Keratinocyte (primary cell): ENCODE data around the gene DIP2C. TPM values are rescaled to one million over a fixed set of nuclear protein-coding genes. Genes with fewer than 3 reads are reported as not detected.

Source experiments
- DNase-seq: peaks from one replicate; pipeline ENCODE4 v3.0.0-alpha.2; 2011; ENCODE audit warnings: low read depth, missing footprints, low spot score
- FAIRE-seq: peaks from 2 replicates; lab custom pipeline; 2011; peaks lifted over from hg19 to GRCh38; lab: Jason Lieb, UNC
- H2AFZ ChIP-seq: 2 replicates; pipeline ENCODE4 v1.6.0; 2012; ENCODE audit warnings: low read length, control low read depth, inconsistent platforms; ENCODE audit not compliant: control insufficient read depth
- H3K27ac ChIP-seq: 2 replicates; pipeline ENCODE4 v1.5.1; 2011; ENCODE audit warnings: low read length; ENCODE audit not compliant: control insufficient read depth, insufficient read depth
- H3K27me3 ChIP-seq: 3 replicates; pipeline ENCODE4 v1.6.0; 2011; ENCODE audit warnings: low read length; ENCODE audit not compliant: control insufficient read depth, insufficient read depth; ENCODE audit errors: extremely low read depth
- H3K36me3 ChIP-seq, 2 experiments: 2 replicates in 1 of 2; 3 replicates in 1 of 2; pipeline ENCODE4 v1.5.1; 2011; ENCODE audit warnings: low read length in 2 of 2, mild to moderate bottlenecking in 1 of 2; ENCODE audit not compliant: control insufficient read depth in 2 of 2, insufficient read depth in 2 of 2; ENCODE audit errors: extremely low read depth in 1 of 2
- H3K4me1 ChIP-seq: 3 replicates; pipeline ENCODE4 v1.5.1; 2011; ENCODE audit warnings: low read length; ENCODE audit not compliant: control insufficient read depth, insufficient read depth; ENCODE audit errors: extremely low read depth
- H3K4me2 ChIP-seq: 3 replicates; pipeline ENCODE4 v1.6.0; 2011; ENCODE audit warnings: low read depth, low read length; ENCODE audit not compliant: control insufficient read depth, insufficient read depth; ENCODE audit errors: extremely low read depth
- H3K4me3 ChIP-seq, 3 experiments: fragments of 200-600 bp in 1 of 3; sonication (generic) in 1 of 3; 2 replicates in 2 of 3; 3 replicates in 1 of 3; pipeline ENCODE4 v1.5.1; 2011 to 2016; ENCODE audit warnings: low read length in 3 of 3, mild to moderate bottlenecking in 3 of 3, control low read depth in 2 of 3, inconsistent platforms in 1 of 3, low read depth in 1 of 3, mixed read lengths in 1 of 3, mixed run types in 1 of 3, moderate library complexity in 1 of 3; ENCODE audit not compliant: control insufficient read depth in 2 of 3, insufficient read depth in 2 of 3; ENCODE audit errors: extremely low read depth in 1 of 3
- H3K79me2 ChIP-seq: 2 replicates; pipeline ENCODE4 v1.6.0; 2012; ENCODE audit warnings: low read length; ENCODE audit not compliant: control insufficient read depth, insufficient read depth
- H3K9ac ChIP-seq: 3 replicates; pipeline ENCODE4 v1.6.0; 2011; ENCODE audit warnings: low read length; ENCODE audit not compliant: control insufficient read depth, insufficient read depth; ENCODE audit errors: extremely low read depth
- H3K9me1 ChIP-seq: 3 replicates; pipeline ENCODE4 v1.6.0; 2011; ENCODE audit warnings: low read length; ENCODE audit not compliant: control insufficient read depth, insufficient read depth; ENCODE audit errors: extremely low read depth
- H3K9me3 ChIP-seq: 2 replicates; pipeline ENCODE4 v1.5.1; 2012; ENCODE audit warnings: low read depth, low read length; ENCODE audit not compliant: control insufficient read depth
- H4K20me1 ChIP-seq: 3 replicates; pipeline ENCODE4 v1.6.0; 2011; ENCODE audit warnings: low read length; ENCODE audit not compliant: control insufficient read depth, insufficient read depth; ENCODE audit errors: extremely low read depth
- EZH2 ChIP-seq: IDR thresholded peaks from one replicate; pipeline ENCODE4 v1.6.1; 2012; ENCODE audit warnings: inconsistent platforms, mild to moderate bottlenecking, low read length, moderate library complexity
- dilution Hi-C: fragments of 300-500 bp; cut with MboI; formaldehyde crosslinking; loops from one replicate; pipeline ENCODE4 v1.7.0; 2020; ENCODE audit warnings: low sequenced_read_pairs; ENCODE audit not compliant: extremely low pct_ligation_motif_present
- polyA plus RNA-seq, 5 experiments: library from polyadenylated mRNA; depleted of rRNA in 3 of 5; stranded (reverse) in 3 of 5; stranded (forward) in 1 of 5; unstranded in 1 of 5; fragments of >200 nt; gene quantifications; 1 replicate in 1 of 5; 2 replicates in 3 of 5; 3 replicates in 1 of 5; pipeline versions ENCODE4 v1.2.1 to v1.2.3, GENCODE V29; 2011 to 2012; ENCODE audit warnings: missing spikeins in 2 of 5, low read depth in 1 of 5, low replicate concordance in 1 of 5
- TF ChIP-seq, protein P1 (sequence below), 3 experiments: IDR thresholded peaks in 1 of 3; conservative IDR thresholded peaks in 1 of 3; optimal IDR thresholded peaks in 1 of 3; 2 replicates in 2 of 3; 3 replicates in 1 of 3; pipeline versions ENCODE3 to v1.5.1; 2011; ENCODE audit warnings: low read length in 3 of 3, mild to moderate bottlenecking in 3 of 3, moderate library complexity in 2 of 3, control low read depth in 1 of 3, inconsistent platforms in 1 of 3; ENCODE audit not compliant: insufficient read depth in 2 of 3; ENCODE audit errors: extremely low read depth in 1 of 3

DIP2C gene
- polyA plus RNA-seq, 1 donor (not counting 4 experiments of a cell fraction or from before 2014, with no cell fraction given): 1.3 TPM

DNA sequence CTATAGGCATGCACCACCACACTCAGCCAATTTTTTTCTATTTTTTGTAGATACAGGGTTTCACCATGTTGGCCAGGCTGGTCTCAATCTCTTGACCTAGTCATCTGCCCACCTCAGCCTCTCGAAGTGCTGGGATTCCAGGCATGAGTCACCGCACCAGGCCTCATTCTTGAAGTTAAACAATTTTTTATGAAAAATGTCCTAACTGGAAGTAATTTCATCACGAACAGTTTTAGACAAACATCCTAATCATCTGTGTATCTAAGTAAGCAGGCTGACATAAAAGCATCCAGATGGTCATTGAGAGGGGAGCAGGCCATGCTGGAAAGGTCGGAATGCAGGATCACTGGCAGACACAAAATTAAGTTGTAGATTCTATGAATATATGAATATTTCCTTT lies 285.1 kb downstream of the DIP2C start:
- Histone ChIP-seq H4K20me1 (no peaks in the 10 kb centered on the region), H3K79me2 (no peaks in the 10 kb centered on the region), H3K4me3 (no peak overlapping the region), H3K27me3 (no peaks in the 10 kb centered on the region), H3K4me1 (no peaks in the 10 kb centered on the region), H3K9ac (no peak overlapping the region), H3K9me3 (no peaks in the 10 kb centered on the region), H3K4me2 (no peak overlapping the region), H3K36me3 (no peaks in the 10 kb centered on the region), H3K27ac (no peak overlapping the region), H2AFZ (no peak overlapping the region), H3K9me1 (no peaks in the 10 kb centered on the region)
- FAIRE-seq: no peak
- dilution Hi-C loops: no loop called here
- no peak for TF ChIP-seq EZH2
- TF ChIP-seq, protein P1, sequence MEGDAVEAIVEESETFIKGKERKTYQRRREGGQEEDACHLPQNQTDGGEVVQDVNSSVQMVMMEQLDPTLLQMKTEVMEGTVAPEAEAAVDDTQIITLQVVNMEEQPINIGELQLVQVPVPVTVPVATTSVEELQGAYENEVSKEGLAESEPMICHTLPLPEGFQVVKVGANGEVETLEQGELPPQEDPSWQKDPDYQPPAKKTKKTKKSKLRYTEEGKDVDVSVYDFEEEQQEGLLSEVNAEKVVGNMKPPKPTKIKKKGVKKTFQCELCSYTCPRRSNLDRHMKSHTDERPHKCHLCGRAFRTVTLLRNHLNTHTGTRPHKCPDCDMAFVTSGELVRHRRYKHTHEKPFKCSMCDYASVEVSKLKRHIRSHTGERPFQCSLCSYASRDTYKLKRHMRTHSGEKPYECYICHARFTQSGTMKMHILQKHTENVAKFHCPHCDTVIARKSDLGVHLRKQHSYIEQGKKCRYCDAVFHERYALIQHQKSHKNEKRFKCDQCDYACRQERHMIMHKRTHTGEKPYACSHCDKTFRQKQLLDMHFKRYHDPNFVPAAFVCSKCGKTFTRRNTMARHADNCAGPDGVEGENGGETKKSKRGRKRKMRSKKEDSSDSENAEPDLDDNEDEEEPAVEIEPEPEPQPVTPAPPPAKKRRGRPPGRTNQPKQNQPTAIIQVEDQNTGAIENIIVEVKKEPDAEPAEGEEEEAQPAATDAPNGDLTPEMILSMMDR (optimal IDR thresholded peaks at IDR 0.05 in 1 of 3, IDR thresholded peaks at IDR 0.05 in 1 of 3, conservative IDR thresholded peaks at IDR 0.05 in 1 of 3; ENCODE audit: extremely low read depth in 1 of 3, insufficient read depth in 2 of 3, low read length in 3 of 3): no peak
- no peak for DNase-seq

DNA sequence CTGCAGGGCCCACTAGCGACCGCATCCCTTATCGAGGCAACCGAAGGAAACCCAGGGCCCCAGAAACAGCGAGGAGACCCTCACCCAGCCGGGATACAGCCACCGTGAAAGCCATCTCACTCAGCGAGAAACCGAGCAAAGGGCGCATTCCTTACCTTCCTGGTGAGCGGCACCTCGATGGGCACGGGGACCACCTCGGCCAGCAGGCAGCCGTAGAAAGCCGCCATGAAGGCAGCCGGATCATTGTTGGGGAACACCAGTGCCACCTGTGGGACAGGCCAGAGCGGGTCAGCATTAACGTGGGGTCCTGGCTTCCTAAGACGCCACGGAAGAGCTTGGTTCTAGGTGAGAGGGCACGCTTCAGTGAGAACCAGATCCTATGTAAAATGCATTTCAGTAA lies 290.5 kb downstream of the DIP2C start:
- no peak for TF ChIP-seq EZH2
- TF ChIP-seq, protein P1 (optimal IDR thresholded peaks at IDR 0.05 in 1 of 3, IDR thresholded peaks at IDR 0.05 in 1 of 3, conservative IDR thresholded peaks at IDR 0.05 in 1 of 3; ENCODE audit: extremely low read depth in 1 of 3, insufficient read depth in 2 of 3, low read length in 3 of 3): no peak

More for the DNA sequence above, 290.5 kb downstream of the DIP2C start:
- no peak for DNase-seq
- no peaks in the 10 kb centered on the region for H3K9me1 ChIP-seq
- H3K4me1 ChIP-seq: no peaks in the 10 kb centered on the region
- H3K36me3 ChIP-seq: no peaks in the 10 kb centered on the region
- no peaks in the 10 kb centered on the region for H4K20me1 ChIP-seq
- dilution Hi-C loops: no loop called here
- H3K9ac ChIP-seq: no peak overlapping the region
- H3K9me3 ChIP-seq: no peaks in the 10 kb centered on the region
- H2AFZ ChIP-seq: no peak overlapping the region
- no peak overlapping the region for H3K4me2 ChIP-seq
- no peak for FAIRE-seq
- no peaks in the 10 kb centered on the region for H3K27me3 ChIP-seq
- H3K79me2 ChIP-seq: no peaks in the 10 kb centered on the region
- H3K27ac ChIP-seq: no peak overlapping the region
- no peak overlapping the region for H3K4me3 ChIP-seq
